ENCODE measurements around the gene GPR132. TPM values are rescaled to one million over a fixed set of nuclear protein-coding genes. Genes with fewer than 3 reads are reported as not detected.
"Not testable (repeated sequence)": the region's sequence is repeated elsewhere in the genome, so short reads cannot be mapped to it uniquely, and the experiment has no call there.

GPR132 gene
- 10 to 100 TPM; 51.2 to 51.4 TPM for total RNA-seq

- ChIA-PET CTCF (interaction anchor here (0.7 to 10.4 kb wide), 11 partner anchors 9 to 940 kb away, joined by 3 to 70 read pairs (median 3); partner anchors contain the start of gene CDCA4), POLR2A (interaction anchor here (0.6 to 10.5 kb wide), 20 partner anchors 10 to 425 kb away, joined by 3 to 120 read pairs (median 5); partner anchors contain the start of genes BRF1, CDCA4, SIVA1 and TEDC1)
- no peaks in the 10 kb centered on the region for H3K9me3 Mint-ChIP-seq
These were observed at the start of gene GPR132 for GRCh38 chr14:105065280-105066228. Gene GPR132 (minus strand): TSS chr14:105065430. CDS start chr14:105055420, 10,010 bp downstream.

DNA sequence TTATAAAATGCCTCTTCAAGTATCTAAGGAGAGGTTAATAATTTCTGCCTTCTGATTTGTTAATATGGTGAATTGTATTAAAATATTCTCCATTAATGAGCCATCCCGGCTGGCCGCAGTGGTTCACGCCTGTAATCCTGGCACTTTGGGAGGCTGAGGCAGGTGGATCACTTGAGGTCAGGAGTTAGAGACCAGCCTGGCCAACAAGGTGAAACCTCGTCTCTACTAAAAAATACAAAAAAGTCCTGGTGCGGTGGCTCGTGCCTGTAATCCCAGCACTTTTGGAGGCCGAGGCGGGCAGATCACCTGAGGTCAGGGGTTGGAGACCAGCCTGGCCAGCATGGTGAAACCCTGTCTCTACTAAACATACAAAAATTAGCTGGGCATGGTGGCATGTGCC is 44.0 kb upstream of the GPR132 start:
- CTCF ChIA-PET; H3K27ac Mint-ChIP-seq; H3K9me3 Mint-ChIP-seq; DNase-seq; H3K4me1 Mint-ChIP-seq; POLR2A ChIA-PET; H3K36me3 Mint-ChIP-seq (ENCODE audit: low read depth); H3K4me3 Mint-ChIP-seq: not testable (repeated sequence)
- peaks cover 24% of the 10 kb centered on the region for H3K27me3 Mint-ChIP-seq

More at GRCh38 chr14:105065280-105066228, at the start of gene GPR132:
- Mint-ChIP-seq H3K36me3 (ENCODE audit: low read depth) (peaks cover 31% of the 10 kb centered on the region), H3K4me1 (peaks cover 71% of the 10 kb centered on the region), H3K27ac (peak within 1 kb of the TSS; percentile 87), H3K4me3 (peak within 1 kb of the TSS; percentile 89), H3K27me3 (no peaks in the 10 kb centered on the region)
- peak; percentile 94 for DNase-seq

DNA sequence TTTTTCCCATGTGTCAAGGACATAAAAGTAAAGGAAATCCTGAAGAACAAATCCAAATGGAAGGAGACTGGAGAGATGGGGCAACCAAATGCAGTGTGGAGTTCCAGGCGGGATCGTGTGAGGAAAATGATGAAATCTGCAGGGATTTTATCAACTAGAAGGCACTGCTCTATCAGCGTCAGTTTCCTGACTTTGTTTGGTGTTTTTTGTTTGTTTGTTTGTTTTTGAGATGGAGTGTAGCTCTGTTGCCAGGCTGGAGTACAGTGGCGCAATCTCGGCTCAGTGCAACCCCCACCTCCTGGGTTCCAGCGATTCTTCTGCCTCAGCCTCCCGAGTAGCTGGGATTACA is 43.3 kb upstream of the GPR132 start:
- Mint-ChIP-seq H3K4me3 (no peak overlapping the region), H3K4me1 (peaks cover 5% of the 10 kb centered on the region), H3K36me3 (ENCODE audit: low read depth) (no peaks in the 10 kb centered on the region), H3K27ac (no peak overlapping the region), H3K27me3 (peaks cover 30% of the 10 kb centered on the region), H3K9me3 (no peaks in the 10 kb centered on the region)
- CTCF ChIA-PET = no interaction called here
- POLR2A ChIA-PET = no interaction called here
- no peak for DNase-seq

GRCh38 chr14:105107781-105108515 is 42.7 kb upstream of the GPR132 start:
- POLR2A ChIA-PET = no interaction called here
- Mint-ChIP-seq H3K9me3 (no peaks in the 10 kb centered on the region), H3K4me1 (peaks cover 5% of the 10 kb centered on the region), H3K36me3 (ENCODE audit: low read depth) (no peaks in the 10 kb centered on the region), H3K4me3 (no peak overlapping the region), H3K27ac (no peak overlapping the region), H3K27me3 (peaks cover 33% of the 10 kb centered on the region)
- CTCF ChIA-PET = no interaction called here
- no peak for DNase-seq

- Mint-ChIP-seq H3K4me3 (no peak overlapping the region), H3K36me3 (ENCODE audit: low read depth) (no peaks in the 10 kb centered on the region), H3K4me1 (peaks cover 5% of the 10 kb centered on the region), H3K27ac (no peak overlapping the region), H3K9me3 (no peaks in the 10 kb centered on the region), H3K27me3 (peaks cover 37% of the 10 kb centered on the region)
- no peak for DNase-seq
- CTCF ChIA-PET = no interaction called here
- POLR2A ChIA-PET = no interaction called here
These were observed 42.1 kb upstream of the GPR132 start for GRCh38 chr14:105107351-105107750.

- no peaks in the 10 kb centered on the region for H3K36me3 Mint-ChIP-seq (ENCODE audit: low read depth)
- peaks cover 5% of the 10 kb centered on the region for H3K4me1 Mint-ChIP-seq
- POLR2A ChIA-PET = no interaction called here
- CTCF ChIA-PET = interaction anchor here (0.6 kb wide), 1 partner anchor 211 kb away, joined by 3 read pairs; no protein-coding TSS in a partner anchor
- DNase-seq = no peak
- H3K9me3 Mint-ChIP-seq = no peaks in the 10 kb centered on the region
- no peak overlapping the region for H3K27ac Mint-ChIP-seq
- H3K4me3 Mint-ChIP-seq = no peak overlapping the region
- peaks cover 41% of the 10 kb centered on the region for H3K27me3 Mint-ChIP-seq
These were observed 39.9 kb upstream of the GPR132 start for GRCh38 chr14:105105158-105105557.

GRCh38 chr14:105102893-105103292 is 37.7 kb upstream of the GPR132 start:
- Mint-ChIP-seq H3K4me3 (no peak overlapping the region), H3K27me3 (peaks cover 47% of the 10 kb centered on the region), H3K4me1 (peaks cover 5% of the 10 kb centered on the region), H3K9me3 (peaks cover 3% of the 10 kb centered on the region), H3K27ac (no peak overlapping the region), H3K36me3 (ENCODE audit: low read depth) (no peaks in the 10 kb centered on the region)
- no peak for DNase-seq
- POLR2A ChIA-PET = no interaction called here
- CTCF ChIA-PET = interaction anchor here (1.9 kb wide), 1 partner anchor 16 kb away, joined by 5 read pairs; no protein-coding TSS in a partner anchor

GRCh38 chr14:105102361-105102870 is 37.2 kb upstream of the GPR132 start:
- ChIA-PET CTCF (interaction anchor here (1.2 to 1.9 kb wide), 2 partner anchors 12 to 16 kb away, joined by 5 to 6 read pairs; no protein-coding TSS in a partner anchor), POLR2A (no interaction called here)
- Mint-ChIP-seq H3K27ac (no peak overlapping the region), H3K36me3 (ENCODE audit: low read depth) (no peaks in the 10 kb centered on the region), H3K9me3 (peaks cover 3% of the 10 kb centered on the region), H3K27me3 (peaks cover 46% of the 10 kb centered on the region), H3K4me1 (peaks cover 5% of the 10 kb centered on the region), H3K4me3 (no peak overlapping the region)
- DNase-seq = no peak

GRCh38 chr14:105100910-105101309 is 35.7 kb upstream of the GPR132 start:
- CTCF ChIA-PET = no interaction called here
- Mint-ChIP-seq H3K4me1 (peaks cover 5% of the 10 kb centered on the region), H3K36me3 (ENCODE audit: low read depth) (no peaks in the 10 kb centered on the region), H3K27me3 (peaks cover 36% of the 10 kb centered on the region), H3K27ac (no peak overlapping the region), H3K9me3 (peaks cover 3% of the 10 kb centered on the region), H3K4me3 (no peak overlapping the region)
- no peak for DNase-seq
- POLR2A ChIA-PET = no interaction called here

DNA sequence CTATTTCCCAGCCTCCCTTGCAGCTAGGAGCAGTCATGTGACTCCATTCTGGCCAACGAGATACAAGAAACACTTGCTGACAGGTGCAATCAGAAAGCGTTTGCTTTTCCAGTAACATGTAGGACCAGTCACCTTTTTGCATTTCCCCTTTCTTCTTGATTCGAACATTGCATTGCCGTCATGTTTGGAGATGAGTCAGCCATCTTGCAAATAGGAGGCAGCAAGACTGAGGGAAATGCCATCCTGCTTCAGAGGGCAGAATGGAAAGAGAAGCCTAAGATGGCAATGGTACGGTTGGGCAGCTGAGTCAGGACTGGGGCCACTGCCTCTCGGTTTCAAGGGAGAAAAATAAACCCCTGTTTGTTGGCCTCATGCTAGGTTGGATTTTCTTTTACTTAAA is 34.5 kb upstream of the GPR132 start:
- CTCF ChIA-PET = interaction anchor here (0.7 kb wide), 1 partner anchor 41 kb away, joined by 3 read pairs; no protein-coding TSS in a partner anchor
- no peaks in the 10 kb centered on the region for H3K36me3 Mint-ChIP-seq (ENCODE audit: low read depth)
- DNase-seq = no peak
- POLR2A ChIA-PET = no interaction called here
- peaks cover 3% of the 10 kb centered on the region for H3K9me3 Mint-ChIP-seq
- no peaks in the 10 kb centered on the region for H3K4me1 Mint-ChIP-seq
- H3K4me3 Mint-ChIP-seq = no peak overlapping the region
- peaks cover 34% of the 10 kb centered on the region for H3K27me3 Mint-ChIP-seq
- no peak overlapping the region for H3K27ac Mint-ChIP-seq

DNA sequence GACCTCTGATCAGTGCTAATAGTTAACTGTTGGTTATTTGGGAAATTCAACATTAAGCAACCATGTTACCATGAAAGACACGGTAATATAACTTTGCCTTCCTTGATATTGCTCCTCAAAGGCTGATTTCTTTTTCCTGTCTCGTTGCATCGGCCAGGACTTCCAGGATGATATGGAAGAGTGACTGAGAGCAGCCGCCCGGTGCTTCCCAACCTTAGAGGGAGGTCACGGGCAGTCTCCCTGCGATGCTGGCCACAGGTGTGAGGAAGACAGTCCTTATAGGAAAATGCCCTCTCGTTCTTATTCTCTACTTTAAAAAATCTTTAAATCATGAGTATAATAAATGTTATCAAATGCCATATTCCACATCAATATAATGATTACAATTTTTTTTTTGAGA is 33.1 kb upstream of the GPR132 start:
- no peaks in the 10 kb centered on the region for H3K36me3 Mint-ChIP-seq (ENCODE audit: low read depth)
- CTCF ChIA-PET = no interaction called here
- POLR2A ChIA-PET = no interaction called here
- no peak overlapping the region for H3K27ac Mint-ChIP-seq
- DNase-seq = no peak
- H3K9me3 Mint-ChIP-seq = peaks cover 3% of the 10 kb centered on the region
- no peak overlapping the region for H3K4me3 Mint-ChIP-seq
- peaks cover 26% of the 10 kb centered on the region for H3K27me3 Mint-ChIP-seq
- H3K4me1 Mint-ChIP-seq = peaks cover 9% of the 10 kb centered on the region

DNA sequence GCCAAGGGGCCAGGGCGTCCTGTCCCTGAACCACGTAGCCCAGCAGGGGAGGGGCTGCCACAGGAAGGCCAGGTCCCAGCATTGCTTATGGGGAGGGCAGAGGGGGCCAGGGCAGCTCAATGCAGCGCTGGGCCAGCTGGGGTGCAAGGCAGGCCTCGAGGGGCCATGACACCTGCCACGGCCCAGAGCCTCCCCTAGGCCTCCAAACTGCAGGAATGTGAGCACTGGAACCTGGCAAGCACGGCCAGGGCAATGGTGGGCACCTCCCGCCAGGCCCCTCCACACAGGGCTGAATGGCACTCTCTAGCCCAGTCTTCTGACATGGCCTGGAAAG is 32.5 kb upstream of the GPR132 start:
- Mint-ChIP-seq H3K36me3 (ENCODE audit: low read depth) (no peaks in the 10 kb centered on the region), H3K27me3 (peaks cover 23% of the 10 kb centered on the region), H3K9me3 (peaks cover 3% of the 10 kb centered on the region), H3K27ac (no peak overlapping the region), H3K4me1 (peaks cover 11% of the 10 kb centered on the region), H3K4me3 (no peak overlapping the region)
- ChIA-PET CTCF (no interaction called here), POLR2A (no interaction called here)
- no peak for DNase-seq

- no peak overlapping the region for H3K27ac Mint-ChIP-seq
- ChIA-PET CTCF (no interaction called here), POLR2A (interaction anchor here (1.0 to 1.1 kb wide), 3 partner anchors 31 to 71 kb away, joined by 3 read pairs; partner anchors contain the start of gene GPR132)
- no peak for DNase-seq
- peaks cover 3% of the 10 kb centered on the region for H3K9me3 Mint-ChIP-seq
- peaks cover 17% of the 10 kb centered on the region for H3K4me1 Mint-ChIP-seq
- H3K36me3 Mint-ChIP-seq (ENCODE audit: low read depth) = no peaks in the 10 kb centered on the region
- H3K4me3 Mint-ChIP-seq = no peak overlapping the region
- peaks cover 16% of the 10 kb centered on the region for H3K27me3 Mint-ChIP-seq
These were observed 31.1 kb upstream of the GPR132 start for GRCh38 chr14:105096206-105096875.

Measured in activated CD4-positive, alpha-beta memory T cell treated with anti-CD3 and anti-CD28 coated beads, Interleukin-2, amount 10 ng/mL, durations not matched to agents 7 days and 5 days (primary cell).